CD4-positive, alpha-beta T cell treated with Interleukin-6 for 4 hours (primary cell): ENCODE data around the gene FOXS1.
"Not testable (repeated sequence)": the region's sequence is repeated elsewhere in the genome, so short reads cannot be mapped to it uniquely, and the experiment has no call there.

ENCODE experiments used
- DNase-seq: peaks from one replicate; pipeline ENCODE4 v3.0.0-alpha.2; 2020; ENCODE audit warnings: mixed read lengths

Gene FOXS1

GRCh38 chr20:31820228-31820627 lies 25.2 kb downstream of the FOXS1 start:
- DNase-seq = no peak

- DNase-seq = no peak
Observed at GRCh38 chr20:31819083-31819784, 26.2 kb downstream of the FOXS1 start, which contains the start of gene MYLK2. MYLK2 (plus strand) TSS chr20:31819356; CDS start chr20:31819581, 225 bp downstream.

- DNase-seq = no peak
Observed at GRCh38 chr20:31818376-31818908, 27.0 kb downstream of the FOXS1 start.

- no peak for DNase-seq
Observed at GRCh38 chr20:31817461-31817860, 27.9 kb downstream of the FOXS1 start.

- no peak for DNase-seq
Observed at GRCh38 chr20:31816221-31816620, 29.2 kb downstream of the FOXS1 start.

- DNase-seq = no peak
Observed at GRCh38 chr20:31815408-31816188, 29.8 kb downstream of the FOXS1 start.

GRCh38 chr20:31814142-31814541 lies 31.3 kb downstream of the FOXS1 start:
- DNase-seq = not testable (repeated sequence)

- DNase-seq = no peak
Observed at GRCh38 chr20:31813611-31814010, 31.8 kb downstream of the FOXS1 start.

- DNase-seq = no peak
Observed at GRCh38 chr20:31811796-31812728, 33.3 kb downstream of the FOXS1 start.

- no peak for DNase-seq
Observed at GRCh38 chr20:31811198-31811597, 34.2 kb downstream of the FOXS1 start.

- DNase-seq = no peak
Observed at GRCh38 chr20:31809661-31810060, 35.7 kb downstream of the FOXS1 start.

- no peak for DNase-seq
Observed at GRCh38 chr20:31808481-31808880, 36.9 kb downstream of the FOXS1 start.

GRCh38 chr20:31806564-31807355 lies 38.6 kb downstream of the FOXS1 start:
- DNase-seq = no peak

- no peak for DNase-seq
Observed at GRCh38 chr20:31803552-31804291, 41.7 kb downstream of the FOXS1 start.

GRCh38 chr20:31801508-31801907 lies 43.9 kb downstream of the FOXS1 start:
- no peak for DNase-seq

GRCh38 chr20:31797364-31797763 lies 48.0 kb downstream of the FOXS1 start:
- no peak for DNase-seq
